Caco-2 (cell line): ENCODE data around the gene HLCS. TPM values are rescaled to one million over a fixed set of nuclear protein-coding genes. Genes with fewer than 3 reads are reported as not detected.

Experiments used
- BruUV-seq: library from RNA; stranded (reverse); fragments of 400-500 nt; replicated peaks from 2 replicates; lab custom pipeline; 2021; lab: Mats Ljungman, UMichigan
- CTCF ChIA-PET: fragments of 300-600 bp; sonication (Branson Sonifier 250); formaldehyde crosslinking; loops from one replicate; lab custom pipeline; 2022; ENCODE audit warnings: antibody characterized with exemption; lab: Charles Lee
- POLR2A ChIA-PET: fragments of 300-600 bp; sonication (Branson Sonifier 250); formaldehyde crosslinking; loops from one replicate; lab custom pipeline; 2022; ENCODE audit warnings: antibody characterized with exemption; lab: Charles Lee
- DNase-seq, 2 experiments: peaks; one replicate each; pipeline versions ENCODE4 v3.0.0 to v3.0.0-alpha.2; 2020 to 2022
- H3K27me3 ChIP-seq: replicated peaks from 2 replicates; pipeline ENCODE4 v1.6.0; 2011; ENCODE audit warnings: low read length; ENCODE audit not compliant: control insufficient read depth, insufficient read depth
- H3K36me3 ChIP-seq: 2 replicates; pipeline ENCODE4 v1.5.1; 2011; ENCODE audit warnings: low read length; ENCODE audit not compliant: control insufficient read depth, insufficient read depth
- H3K4me1 ChIP-seq: fragments of 250-450 bp; sonication (Bioruptor Pico); 2 replicates; pipeline ENCODE4 v1.5.1; 2020; ENCODE audit warnings: mild to moderate bottlenecking
- H3K4me3 ChIP-seq: 2 replicates; pipeline ENCODE4 v1.5.1; 2011; ENCODE audit warnings: low read depth, mild to moderate bottlenecking, control low read depth, low read length
- H3K9me3 ChIP-seq: fragments of 250-450 bp; sonication (Bioruptor Pico); 2 replicates; pipeline ENCODE4 v1.5.1; 2020; ENCODE audit warnings: mild to moderate bottlenecking, moderate library complexity
- H3K27ac Mint-ChIP-seq: one replicate; pipeline ENCODE4 v1.8.0; 2022; ENCODE audit warnings: mixed read lengths; ENCODE audit not compliant: unreplicated experiment
- H3K27me3 Mint-ChIP-seq: one replicate; pipeline ENCODE4 v1.8.0; 2022; ENCODE audit warnings: mixed read lengths; ENCODE audit not compliant: insufficient read depth, unreplicated experiment
- H3K36me3 Mint-ChIP-seq: one replicate; pipeline ENCODE4 v1.8.0; 2022; ENCODE audit warnings: mild to moderate bottlenecking, mixed read lengths; ENCODE audit not compliant: insufficient read depth, unreplicated experiment
- H3K4me1 Mint-ChIP-seq: one replicate; pipeline ENCODE4 v1.8.0; 2022; ENCODE audit warnings: low read depth, mixed read lengths; ENCODE audit not compliant: unreplicated experiment
- H3K4me3 Mint-ChIP-seq: one replicate; pipeline ENCODE4 v1.8.0; 2022; ENCODE audit warnings: mild to moderate bottlenecking, moderate library complexity, mixed read lengths; ENCODE audit not compliant: unreplicated experiment
- H3K9me3 Mint-ChIP-seq: one replicate; pipeline ENCODE4 v1.8.0; 2022; ENCODE audit warnings: mixed read lengths; ENCODE audit not compliant: unreplicated experiment
- intact Hi-C: fragments of 100-400 bp; cut with micrococcal nuclease; formaldehyde crosslinking; loops from one replicate; pipeline ENCODE4 v1.10.0; 2022; ENCODE audit not compliant: unreplicated experiment
- total RNA-seq: library from RNA; stranded (reverse); gene quantifications from 2 replicates; pipeline ENCODE4 v1.2.3, GENCODE V29; 2022
- TF ChIP-seq, protein P1 (sequence below), 2 experiments: fragments of 200-600 bp in 1 of 2; IDR thresholded peaks; 1 replicate in 1 of 2; 2 replicates in 1 of 2; pipeline versions ENCODE4 v1.5.1 to v1.8.0; 2011 to 2022; ENCODE audit warnings: antibody characterized with exemption in 1 of 2, control low read depth in 1 of 2, inconsistent platforms in 1 of 2, low read depth in 1 of 2, low read length in 1 of 2, mild to moderate bottlenecking in 1 of 2, moderate library complexity in 1 of 2; ENCODE audit not compliant: insufficient read depth in 1 of 2, severe bottlenecking in 1 of 2, unreplicated experiment in 1 of 2

HLCS gene
- total RNA-seq, 1 experiment from 2014 or later: 26.2 TPM

DNA sequence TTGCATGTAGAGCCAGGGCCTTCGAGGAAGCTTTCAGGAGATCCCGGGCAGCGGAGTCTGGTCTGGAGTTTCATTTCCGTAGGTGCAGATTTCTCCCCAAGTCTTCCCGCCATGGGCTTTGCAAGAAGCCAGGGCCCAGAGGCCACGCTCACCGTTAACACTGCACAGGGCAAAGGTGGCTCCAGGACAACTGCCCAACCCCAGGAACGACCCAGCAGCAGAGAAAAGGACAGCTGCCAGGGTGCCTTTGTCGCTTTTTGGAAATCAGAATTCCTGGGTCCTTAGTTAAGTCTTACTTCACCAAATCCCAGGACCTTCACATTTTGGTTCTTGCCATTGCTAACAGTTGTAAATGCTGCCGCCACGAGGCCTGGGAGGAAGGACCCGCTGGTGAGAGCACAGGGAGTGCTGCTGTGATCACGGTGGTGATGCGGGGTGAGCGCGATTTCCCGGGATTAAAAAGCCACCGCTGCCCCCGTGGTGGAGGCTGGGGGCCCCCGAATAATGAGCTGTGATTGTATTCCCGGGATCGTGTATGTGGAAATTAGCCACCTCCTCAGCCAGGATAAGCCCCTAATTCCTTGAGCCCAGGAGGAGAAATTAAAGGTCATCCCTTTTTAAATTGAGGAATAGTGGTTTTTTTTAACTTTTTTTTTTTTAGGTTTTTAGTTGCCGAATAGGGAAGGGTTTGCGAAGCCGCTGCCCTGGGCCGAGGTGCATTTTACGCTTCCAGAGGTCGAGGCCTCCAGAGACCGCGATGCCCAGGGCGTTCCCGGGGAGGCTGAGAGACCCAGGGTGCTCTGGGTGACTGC, 259.3 kb downstream of the HLCS start:
- intact Hi-C loops: no loop called here
- TF ChIP-seq, protein P1, sequence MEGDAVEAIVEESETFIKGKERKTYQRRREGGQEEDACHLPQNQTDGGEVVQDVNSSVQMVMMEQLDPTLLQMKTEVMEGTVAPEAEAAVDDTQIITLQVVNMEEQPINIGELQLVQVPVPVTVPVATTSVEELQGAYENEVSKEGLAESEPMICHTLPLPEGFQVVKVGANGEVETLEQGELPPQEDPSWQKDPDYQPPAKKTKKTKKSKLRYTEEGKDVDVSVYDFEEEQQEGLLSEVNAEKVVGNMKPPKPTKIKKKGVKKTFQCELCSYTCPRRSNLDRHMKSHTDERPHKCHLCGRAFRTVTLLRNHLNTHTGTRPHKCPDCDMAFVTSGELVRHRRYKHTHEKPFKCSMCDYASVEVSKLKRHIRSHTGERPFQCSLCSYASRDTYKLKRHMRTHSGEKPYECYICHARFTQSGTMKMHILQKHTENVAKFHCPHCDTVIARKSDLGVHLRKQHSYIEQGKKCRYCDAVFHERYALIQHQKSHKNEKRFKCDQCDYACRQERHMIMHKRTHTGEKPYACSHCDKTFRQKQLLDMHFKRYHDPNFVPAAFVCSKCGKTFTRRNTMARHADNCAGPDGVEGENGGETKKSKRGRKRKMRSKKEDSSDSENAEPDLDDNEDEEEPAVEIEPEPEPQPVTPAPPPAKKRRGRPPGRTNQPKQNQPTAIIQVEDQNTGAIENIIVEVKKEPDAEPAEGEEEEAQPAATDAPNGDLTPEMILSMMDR (IDR thresholded peaks at IDR 0.05; ENCODE audit: insufficient read depth in 1 of 2, low read depth in 1 of 2, low read length in 1 of 2, severe bottlenecking in 1 of 2, unreplicated experiment in 1 of 2): no peak
- Mint-ChIP-seq H3K27me3 (no peaks in the 10 kb centered on the region), H3K4me3 (no peak overlapping the region), H3K36me3 (no peaks in the 10 kb centered on the region), H3K9me3 (no peaks in the 10 kb centered on the region), H3K27ac (no peak overlapping the region), H3K4me1 (no peaks in the 10 kb centered on the region)
- Histone ChIP-seq H3K4me1 (no peaks in the 10 kb centered on the region), H3K27me3 (no peaks in the 10 kb centered on the region), H3K36me3 (no peaks in the 10 kb centered on the region), H3K9me3 (no peaks in the 10 kb centered on the region), H3K4me3 (no peak overlapping the region)
- BruUV-seq: no TSS peak
- no peak for DNase-seq
- ChIA-PET POLR2A (interaction anchor here (0.6 kb wide), 1 partner anchor 387 kb away, joined by 4 read pairs; no protein-coding TSS in a partner anchor), CTCF (no interaction called here)

DNA sequence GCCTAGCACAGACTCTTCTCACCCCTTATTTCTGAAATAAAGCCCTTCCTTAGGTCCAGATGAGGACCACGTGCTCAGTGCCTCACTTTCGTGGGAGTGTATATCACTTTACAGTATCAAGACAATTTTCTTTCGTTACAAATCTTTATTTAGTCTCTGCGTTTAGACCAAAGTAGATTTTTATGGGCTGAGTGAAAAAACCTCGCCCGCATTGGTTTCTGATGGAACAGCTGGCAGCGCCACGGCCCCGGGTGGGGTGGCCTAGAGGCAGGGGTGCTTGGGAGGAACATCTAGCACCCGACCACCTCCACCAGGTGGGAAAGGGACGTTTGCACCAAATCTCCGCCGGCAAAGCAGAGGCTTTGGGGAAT, 260.0 kb downstream of the HLCS start:
- H3K9me3 Mint-ChIP-seq: no peaks in the 10 kb centered on the region
- intact Hi-C loops: no loop called here
- no peak overlapping the region for H3K4me3 ChIP-seq
- H3K4me1 ChIP-seq: no peaks in the 10 kb centered on the region
- ChIA-PET CTCF (no interaction called here), POLR2A (interaction anchor here (0.6 kb wide), 1 partner anchor 387 kb away, joined by 4 read pairs; no protein-coding TSS in a partner anchor)
- H3K27me3 ChIP-seq: no peaks in the 10 kb centered on the region
- H3K9me3 ChIP-seq: no peaks in the 10 kb centered on the region
- no peak overlapping the region for H3K4me3 Mint-ChIP-seq
- H3K4me1 Mint-ChIP-seq: no peaks in the 10 kb centered on the region
- no peak overlapping the region for H3K27ac Mint-ChIP-seq
- no peaks in the 10 kb centered on the region for H3K36me3 ChIP-seq
- TF ChIP-seq, protein P1 (IDR thresholded peaks at IDR 0.05; ENCODE audit: insufficient read depth in 1 of 2, low read depth in 1 of 2, low read length in 1 of 2, severe bottlenecking in 1 of 2, unreplicated experiment in 1 of 2): no peak
- H3K36me3 Mint-ChIP-seq: no peaks in the 10 kb centered on the region
- no peaks in the 10 kb centered on the region for H3K27me3 Mint-ChIP-seq
- no TSS peak for BruUV-seq
- no peak for DNase-seq

DNA sequence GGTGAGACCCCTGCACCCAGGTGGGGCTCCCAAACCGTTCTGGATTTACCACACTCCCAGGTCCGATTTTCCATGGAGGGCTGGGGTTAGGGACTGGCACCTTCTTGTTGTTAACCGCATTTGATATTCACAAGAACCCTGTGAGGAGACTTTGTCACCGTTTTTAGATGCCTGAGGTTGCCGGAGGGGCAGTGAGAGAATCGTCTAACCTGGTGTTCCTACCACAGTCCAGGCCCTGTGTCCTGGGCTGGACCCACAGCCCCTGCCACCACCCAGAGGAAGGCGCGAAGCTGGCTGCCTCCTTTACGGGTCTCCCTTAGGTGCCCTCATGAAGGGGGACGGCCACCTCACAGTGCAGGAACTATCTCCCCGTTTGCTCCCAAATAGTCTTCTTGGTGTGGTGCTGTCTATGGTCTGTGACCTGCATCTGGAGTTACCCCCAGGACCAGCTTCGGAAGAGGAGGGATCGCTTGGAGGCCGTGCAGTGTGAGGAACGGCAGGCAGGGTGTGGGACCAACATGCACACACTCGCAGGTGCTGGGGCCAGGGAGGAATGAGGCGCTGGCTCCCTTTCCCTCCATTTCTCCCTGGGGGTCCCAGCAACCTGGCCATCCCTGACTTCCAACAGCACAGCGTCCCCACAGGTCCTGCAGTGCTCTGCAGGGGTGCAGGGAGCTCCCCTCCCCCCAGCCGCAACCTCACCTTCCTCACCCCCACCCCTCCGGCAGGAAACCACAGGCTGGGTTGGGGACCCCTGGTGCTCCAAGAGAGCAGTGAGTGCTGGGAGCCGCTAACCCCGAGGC, 260.6 kb downstream of the HLCS start:
- no peak for DNase-seq
- Histone ChIP-seq H3K9me3 (no peaks in the 10 kb centered on the region), H3K4me3 (no peak overlapping the region), H3K4me1 (no peaks in the 10 kb centered on the region), H3K36me3 (no peaks in the 10 kb centered on the region), H3K27me3 (no peaks in the 10 kb centered on the region)
- TF ChIP-seq, protein P1 (IDR thresholded peaks at IDR 0.05; ENCODE audit: insufficient read depth in 1 of 2, low read depth in 1 of 2, low read length in 1 of 2, severe bottlenecking in 1 of 2, unreplicated experiment in 1 of 2): no peak
- no peak overlapping the region for H3K27ac Mint-ChIP-seq
- H3K4me1 Mint-ChIP-seq: no peaks in the 10 kb centered on the region
- CTCF ChIA-PET: no interaction called here
- no peaks in the 10 kb centered on the region for H3K9me3 Mint-ChIP-seq
- no TSS peak for BruUV-seq
- POLR2A ChIA-PET: no interaction called here
- no peak overlapping the region for H3K4me3 Mint-ChIP-seq
- H3K36me3 Mint-ChIP-seq: no peaks in the 10 kb centered on the region
- no peaks in the 10 kb centered on the region for H3K27me3 Mint-ChIP-seq
- intact Hi-C loops: no loop called here
